Measurements from ENCODE around the gene RPS6KB2. TPM values are rescaled to one million over a fixed set of nuclear protein-coding genes. Genes with fewer than 3 reads are reported as not detected.

RPS6KB2 gene
- total RNA-seq, 1 experiment from 2014 or later: 121 TPM

DNA sequence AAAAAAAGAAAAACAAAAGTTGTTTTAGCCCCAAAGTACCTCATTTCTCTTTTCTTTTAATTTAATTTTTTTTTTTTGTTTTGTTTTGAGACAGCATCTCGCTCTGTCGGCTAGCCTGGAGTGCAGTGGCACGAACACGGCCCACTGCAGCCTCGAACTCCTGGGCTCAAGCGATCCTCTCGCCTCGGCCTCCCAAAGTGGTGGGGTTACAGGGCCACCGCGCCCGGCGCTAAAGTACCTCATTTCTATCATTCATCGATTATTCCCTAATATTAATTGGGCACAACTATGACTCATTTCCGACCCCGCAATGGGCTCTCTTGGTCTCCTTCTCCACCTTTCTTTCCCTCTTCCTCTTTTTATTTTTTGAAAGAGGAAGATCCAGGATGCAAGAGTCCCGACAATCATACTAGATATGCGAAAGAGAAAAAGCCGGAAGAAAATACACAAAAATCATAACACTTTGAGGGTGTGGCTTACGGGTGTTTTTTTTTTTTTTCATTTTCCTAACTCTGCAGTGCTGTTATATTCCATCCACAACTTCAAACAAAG, 54.1 kb downstream of the RPS6KB2 start:
- in situ Hi-C loops (cut with HindIII; ENCODE audit: low sequenced_read_pairs): no loop called here
- DNase-seq (ENCODE audit: low spot score): no peak

DNA sequence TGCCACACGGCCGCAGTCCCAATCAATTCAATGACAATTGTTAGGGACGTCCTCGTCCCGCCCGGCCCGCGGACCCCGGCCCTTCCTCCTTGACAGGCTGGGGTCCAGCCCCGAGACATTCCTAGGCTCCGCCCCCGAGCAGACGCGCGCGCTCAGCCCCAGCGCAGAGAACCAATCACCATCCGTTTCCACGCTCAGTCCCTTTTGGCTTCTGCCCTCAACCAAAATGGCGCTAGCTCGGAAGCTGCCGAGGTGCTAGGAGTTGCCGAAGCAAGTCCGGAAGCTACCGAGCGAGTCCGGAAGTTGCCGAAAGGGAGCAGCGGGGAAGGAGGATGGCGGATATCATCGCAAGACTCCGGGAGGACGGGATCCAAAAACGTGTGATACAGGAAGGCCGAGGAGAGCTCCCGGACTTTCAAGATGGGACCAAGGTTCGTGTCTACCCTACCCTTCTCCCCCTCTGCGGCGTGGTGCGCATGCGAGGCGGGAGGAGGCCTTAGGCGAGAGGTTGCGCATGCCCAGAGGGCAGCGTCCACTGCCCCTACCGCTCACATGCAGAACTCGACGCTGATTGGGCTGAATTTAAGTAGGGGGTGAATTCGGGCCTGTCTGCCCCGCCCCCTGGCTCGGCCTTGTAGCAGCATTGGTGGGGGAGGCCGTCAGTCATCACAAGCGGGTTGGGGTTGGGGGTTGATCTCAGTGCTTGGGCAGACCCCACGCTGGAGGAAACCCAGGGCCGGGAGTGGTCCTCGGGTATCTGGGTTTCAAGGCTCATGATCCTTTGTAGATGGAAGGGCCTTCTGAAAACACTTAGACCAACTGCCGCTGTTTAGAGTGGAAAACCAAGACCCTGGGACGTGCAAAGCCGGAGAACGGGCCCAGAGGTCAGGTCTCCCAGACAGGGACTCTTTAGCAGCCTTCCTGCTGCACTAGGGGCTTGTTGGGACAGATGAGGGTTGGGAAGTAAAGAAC, 54.8 kb downstream of the RPS6KB2 start, which contains the start of gene AIP:
TSS of gene AIP (plus strand) at position 200 of the 972 bp plus-strand sequence. CDS start at position 333, 133 bp downstream.
- in situ Hi-C loops (cut with HindIII; ENCODE audit: low sequenced_read_pairs): no loop called here

DNA sequence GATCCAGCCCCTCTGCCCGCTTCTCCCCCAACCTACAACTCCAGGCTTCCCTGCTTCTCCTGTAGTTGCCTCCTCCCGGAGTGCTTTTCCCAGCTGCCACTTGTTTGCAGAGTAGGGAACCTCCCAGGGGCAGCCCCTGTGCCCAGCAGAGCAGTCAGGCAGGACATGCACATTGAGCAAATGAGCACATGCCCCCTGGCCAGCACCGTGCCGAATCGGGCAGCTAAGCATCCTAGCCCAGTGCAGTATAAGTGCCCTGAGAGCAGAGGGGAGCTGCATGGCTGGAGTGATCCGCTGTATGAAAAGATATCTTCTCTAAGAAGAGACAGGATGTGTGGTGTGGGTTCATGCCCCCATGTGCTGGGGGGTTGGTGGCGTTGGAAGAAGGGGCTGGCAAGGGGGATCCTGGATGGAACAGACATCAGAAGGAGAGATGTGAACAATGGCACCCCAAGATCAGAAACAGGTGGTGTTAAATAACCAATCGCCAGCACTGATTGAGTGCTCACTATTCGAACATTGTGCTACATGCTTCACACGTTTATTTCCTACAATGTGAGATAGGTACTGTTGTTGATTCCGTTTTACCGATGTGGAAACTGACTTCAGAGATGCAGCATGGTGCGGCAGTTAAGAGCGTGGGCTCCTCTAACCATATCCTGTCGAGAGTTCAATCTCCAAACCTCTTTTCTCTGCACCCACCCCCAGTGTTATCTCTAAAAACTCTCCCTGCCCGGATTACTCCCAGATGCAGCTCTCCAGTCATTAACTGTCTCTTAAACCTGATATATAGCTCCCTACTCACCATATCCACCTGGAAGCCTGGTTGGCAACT, 55.8 kb downstream of the RPS6KB2 start:
- DNase-seq (ENCODE audit: low spot score): no peak
- in situ Hi-C loops (cut with HindIII; ENCODE audit: low sequenced_read_pairs): no loop called here

More for the DNA sequence above, 54.8 kb downstream of the RPS6KB2 start, which contains the start of gene AIP:
- DNase-seq (ENCODE audit: low spot score): peak; percentile 98

DNA sequence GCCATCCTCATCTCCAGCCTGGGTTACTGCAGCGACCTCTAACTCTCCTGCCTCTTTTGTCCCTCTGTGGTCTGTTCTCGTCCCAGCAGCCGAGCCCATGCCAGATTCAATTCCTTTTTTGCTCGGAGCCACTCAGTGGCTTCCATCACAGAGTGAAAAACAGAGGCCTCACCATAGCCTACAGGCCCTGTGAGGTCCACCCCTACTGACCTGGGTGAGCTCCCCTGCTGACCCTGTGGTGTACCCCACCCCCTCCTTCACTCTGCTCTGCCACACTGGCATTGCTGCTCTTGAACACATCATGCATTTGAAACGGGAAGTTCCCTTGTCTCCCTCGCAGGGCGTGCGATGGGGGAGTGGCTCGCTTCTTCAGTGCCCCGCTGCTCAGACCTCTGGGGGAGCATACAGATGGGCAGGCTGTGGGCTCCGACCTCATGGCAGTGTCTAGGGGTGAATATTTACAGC, 56.6 kb downstream of the RPS6KB2 start:
- no peak for DNase-seq (ENCODE audit: low spot score)
- in situ Hi-C loops (cut with HindIII; ENCODE audit: low sequenced_read_pairs): no loop called here

Other genes starting within 250 kb of the RPS6KB2 start
- gene GRK2, start 162.0 kb upstream of the RPS6KB2 start, total RNA-seq (2014; rRNA removed; shearing (Covaris generic)): 35.1 and 48.8 TPM in 2 replicates
- 25.2 and 40.3 TPM in 2 replicates for gene ANKRD13D, start 139.2 kb upstream of the RPS6KB2 start, total RNA-seq (2014; rRNA removed; shearing (Covaris generic))
- 1.5 and 1.8 TPM in 2 replicates for gene SSH3, start 125.0 kb upstream of the RPS6KB2 start, total RNA-seq (2014; rRNA removed; shearing (Covaris generic))
- gene POLD4, start 74.9 kb upstream of the RPS6KB2 start, total RNA-seq (2014; rRNA removed; shearing (Covaris generic)): 15.2 and 19.4 TPM in 2 replicates
- gene CLCF1, start 54.9 kb upstream of the RPS6KB2 start, total RNA-seq (2014; rRNA removed; shearing (Covaris generic)): 1.9 and 4.2 TPM in 2 replicates
- 20.3 and 38.1 TPM in 2 replicates for gene RAD9A, start 36.5 kb upstream of the RPS6KB2 start, total RNA-seq (2014; rRNA removed; shearing (Covaris generic))
- 319 TPM in 2 replicates for gene PPP1CA, start 26.6 kb upstream of the RPS6KB2 start, total RNA-seq (2014; rRNA removed; shearing (Covaris generic))
- gene TBC1D10C, start 24.4 kb upstream of the RPS6KB2 start, total RNA-seq (2014; rRNA removed; shearing (Covaris generic)): 0.10 and 0.31 TPM in 2 replicates
- not detected in 2 replicates for gene CARNS1, start 12.8 kb upstream of the RPS6KB2 start, total RNA-seq (2014; rRNA removed; shearing (Covaris generic))
- gene PTPRCAP, start 9.2 kb downstream of the RPS6KB2 start, total RNA-seq (2014; rRNA removed; shearing (Covaris generic)): not detected in 2 replicates
- 177 and 184 TPM in 2 replicates for gene CORO1B, start 15.0 kb downstream of the RPS6KB2 start, total RNA-seq (2014; rRNA removed; shearing (Covaris generic))
- not detected in 2 replicates for gene GPR152, start 24.2 kb downstream of the RPS6KB2 start, total RNA-seq (2014; rRNA removed; shearing (Covaris generic))
- not detected in 2 replicates for gene CABP4, start 26.9 kb downstream of the RPS6KB2 start, total RNA-seq (2014; rRNA removed; shearing (Covaris generic))
- 88.8 and 126 TPM in 2 replicates for gene TMEM134, start 40.8 kb downstream of the RPS6KB2 start, total RNA-seq (2014; rRNA removed; shearing (Covaris generic))
- gene AIP, start 54.5 kb downstream of the RPS6KB2 start, total RNA-seq (2014; rRNA removed; shearing (Covaris generic)): 73.5 and 102 TPM in 2 replicates
- 27.0 and 35.2 TPM in 2 replicates for gene PITPNM1, start 76.9 kb downstream of the RPS6KB2 start, total RNA-seq (2014; rRNA removed; shearing (Covaris generic))
- 36.1 and 36.4 TPM in 2 replicates for gene CDK2AP2, start 79.7 kb downstream of the RPS6KB2 start, total RNA-seq (2014; rRNA removed; shearing (Covaris generic))
- gene CABP2, start 95.0 kb downstream of the RPS6KB2 start, total RNA-seq (2014; rRNA removed; shearing (Covaris generic)): not detected in 2 replicates
- gene GSTP1, start 155.3 kb downstream of the RPS6KB2 start, total RNA-seq (2014; rRNA removed; shearing (Covaris generic)): 1,075 and 1,129 TPM in 2 replicates
- gene NDUFV1, start 178.4 kb downstream of the RPS6KB2 start, total RNA-seq (2014; rRNA removed; shearing (Covaris generic)): 412 and 488 TPM in 2 replicates
- gene NUDT8, start 201.4 kb downstream of the RPS6KB2 start, total RNA-seq (2014; rRNA removed; shearing (Covaris generic)): 12.1 and 12.6 TPM in 2 replicates
- gene TBX10, start 211.3 kb downstream of the RPS6KB2 start, total RNA-seq (2014; rRNA removed; shearing (Covaris generic)): not detected in 2 replicates
- not detected in 2 replicates for gene ACY3, start 222.2 kb downstream of the RPS6KB2 start, total RNA-seq (2014; rRNA removed; shearing (Covaris generic))
- not detected in 2 replicates for gene ALDH3B2, start 246.1 kb downstream of the RPS6KB2 start, total RNA-seq (2014; rRNA removed; shearing (Covaris generic))